VCaP (cell line): ENCODE data around the gene MMP10.
"Not testable (repeated sequence)": the region's sequence is repeated elsewhere in the genome, so short reads cannot be mapped to it uniquely, and the experiment has no call there.

Experiments used
- H3K27ac ChIP-seq: fragments of 450-650 bp; 2 replicates; pipeline ENCODE4 v1.5.1; 2017
- TF ChIP-seq, protein P1 (sequence below): fragments of 450-650 bp; conservative IDR thresholded peaks from 2 replicates; pipeline ENCODE4 v1.5.1; 2017; ENCODE audit warnings: mild to moderate bottlenecking, moderate library complexity

MMP10 gene

DNA sequence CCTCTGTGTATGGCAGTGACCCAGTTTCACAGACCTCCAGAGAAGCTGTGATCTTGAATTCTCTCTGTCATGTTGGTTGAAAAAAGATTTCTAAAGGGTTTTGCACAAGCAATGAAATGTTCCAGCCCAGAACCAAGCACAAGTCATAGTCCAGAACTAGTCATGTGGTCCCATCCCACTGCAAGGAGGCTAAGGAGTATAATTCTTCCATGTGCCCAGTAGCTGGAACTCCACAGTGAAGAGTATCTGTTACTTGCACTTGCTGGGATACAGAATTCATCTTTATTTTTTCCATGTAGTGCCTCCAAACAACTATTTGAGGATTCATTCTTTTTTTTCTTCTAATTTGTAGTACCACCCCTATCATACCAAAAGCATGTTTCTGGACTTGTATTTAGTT, 45.8 kb downstream of the MMP10 start:
- H3K27ac ChIP-seq: no peak overlapping the region
- TF ChIP-seq, protein P1, sequence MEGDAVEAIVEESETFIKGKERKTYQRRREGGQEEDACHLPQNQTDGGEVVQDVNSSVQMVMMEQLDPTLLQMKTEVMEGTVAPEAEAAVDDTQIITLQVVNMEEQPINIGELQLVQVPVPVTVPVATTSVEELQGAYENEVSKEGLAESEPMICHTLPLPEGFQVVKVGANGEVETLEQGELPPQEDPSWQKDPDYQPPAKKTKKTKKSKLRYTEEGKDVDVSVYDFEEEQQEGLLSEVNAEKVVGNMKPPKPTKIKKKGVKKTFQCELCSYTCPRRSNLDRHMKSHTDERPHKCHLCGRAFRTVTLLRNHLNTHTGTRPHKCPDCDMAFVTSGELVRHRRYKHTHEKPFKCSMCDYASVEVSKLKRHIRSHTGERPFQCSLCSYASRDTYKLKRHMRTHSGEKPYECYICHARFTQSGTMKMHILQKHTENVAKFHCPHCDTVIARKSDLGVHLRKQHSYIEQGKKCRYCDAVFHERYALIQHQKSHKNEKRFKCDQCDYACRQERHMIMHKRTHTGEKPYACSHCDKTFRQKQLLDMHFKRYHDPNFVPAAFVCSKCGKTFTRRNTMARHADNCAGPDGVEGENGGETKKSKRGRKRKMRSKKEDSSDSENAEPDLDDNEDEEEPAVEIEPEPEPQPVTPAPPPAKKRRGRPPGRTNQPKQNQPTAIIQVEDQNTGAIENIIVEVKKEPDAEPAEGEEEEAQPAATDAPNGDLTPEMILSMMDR: no peak; the same call in 1 of the 2 replicates

DNA sequence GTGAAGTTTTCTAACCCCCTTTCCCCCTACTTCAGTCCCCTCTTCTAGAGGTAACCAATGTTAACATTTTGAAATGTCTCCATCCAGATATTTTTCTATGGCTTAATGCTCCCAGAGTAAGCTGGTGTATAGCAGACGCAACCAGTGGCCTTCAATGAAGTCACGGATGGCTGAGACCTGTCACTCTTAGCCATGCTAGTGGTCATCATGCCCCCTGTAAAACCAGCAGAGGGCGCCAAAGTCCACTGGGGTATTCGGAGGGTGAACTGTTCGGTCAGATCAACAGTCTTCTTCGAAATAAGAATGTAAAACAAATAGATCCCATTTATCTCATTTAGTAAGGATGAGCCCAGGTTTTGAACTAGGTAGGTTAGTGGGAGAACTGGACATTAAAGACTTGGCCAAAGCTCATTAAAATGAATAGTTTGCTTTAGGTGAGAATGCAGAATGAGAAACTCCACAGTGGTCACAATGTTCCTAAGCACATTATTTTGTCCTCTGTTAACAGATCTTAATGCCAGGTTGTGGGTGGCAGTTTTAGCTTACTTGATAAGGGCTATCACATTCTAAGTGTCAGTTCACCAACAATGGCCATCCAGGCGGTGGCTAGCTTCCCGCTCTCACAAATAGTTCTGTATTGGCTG, 47.1 kb downstream of the MMP10 start:
- TF ChIP-seq, protein P1: peak; percentile 98
- H3K27ac ChIP-seq: no peak overlapping the region

DNA sequence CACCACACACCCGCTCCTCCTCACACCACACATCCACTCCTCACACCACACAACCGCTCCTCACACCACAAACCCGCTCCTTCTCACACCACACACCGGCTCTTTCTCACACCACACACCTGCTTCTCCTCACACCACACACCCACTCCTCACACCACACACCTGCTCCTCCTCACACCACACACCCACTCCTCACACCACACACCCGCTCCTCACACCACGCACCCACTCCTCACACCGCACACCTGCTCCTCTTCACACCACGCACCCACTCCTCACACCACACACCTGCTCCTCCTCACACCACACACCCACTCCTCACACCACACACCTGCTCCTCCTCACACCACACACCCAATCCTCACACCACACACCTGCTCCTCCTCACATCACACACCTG, 49.5 kb downstream of the MMP10 start:
- H3K27ac ChIP-seq: not testable (repeated sequence)

DNA sequence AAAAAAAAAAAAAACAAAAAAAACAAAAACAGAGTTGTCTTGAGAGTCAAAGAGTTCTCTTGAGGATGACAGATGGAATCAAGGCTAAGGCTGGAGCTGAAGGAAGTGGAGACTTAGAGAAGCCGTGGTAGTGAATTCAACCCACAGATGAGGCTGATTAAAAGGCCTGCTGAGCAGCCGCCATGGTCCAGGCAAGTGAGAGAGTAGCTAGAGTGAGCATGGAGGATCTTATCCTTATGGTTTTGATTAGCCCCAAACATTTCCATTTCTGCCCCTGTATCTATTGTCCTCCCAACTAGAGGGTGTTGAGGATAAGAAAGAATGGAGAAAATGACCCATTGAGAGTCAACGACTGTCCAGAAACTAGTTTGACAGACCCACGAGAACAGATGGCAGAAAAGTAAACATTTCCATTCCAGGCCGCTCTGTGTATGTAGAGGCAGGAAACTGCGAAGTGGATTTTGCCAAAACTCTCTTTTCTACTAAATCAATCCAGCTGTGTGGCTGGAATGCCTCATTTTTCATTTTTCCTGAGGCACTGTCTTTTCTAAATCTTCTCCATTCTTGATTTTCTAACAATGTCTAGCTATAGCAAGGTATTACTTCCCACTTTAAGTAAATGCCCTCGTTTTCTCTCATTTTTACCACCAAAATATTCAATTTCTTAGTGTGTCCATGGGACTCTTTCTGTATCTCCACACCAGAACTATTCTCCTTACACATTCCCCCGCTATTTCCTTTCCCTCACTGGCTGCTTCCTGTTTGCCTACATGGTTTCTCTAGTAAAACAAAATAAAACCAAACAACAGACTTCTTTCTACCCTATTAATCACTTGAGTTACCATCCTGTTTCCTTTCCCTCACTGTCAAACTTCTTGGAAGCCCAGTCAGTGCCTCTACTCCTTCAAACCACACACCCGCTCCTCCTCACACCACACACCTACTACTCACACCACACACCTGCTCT, 50.3 kb downstream of the MMP10 start:
- TF ChIP-seq, protein P1: no peak
- H3K27ac ChIP-seq: peak overlapping the region; percentile 26; the same call in 1 of the 2 replicates

DNA sequence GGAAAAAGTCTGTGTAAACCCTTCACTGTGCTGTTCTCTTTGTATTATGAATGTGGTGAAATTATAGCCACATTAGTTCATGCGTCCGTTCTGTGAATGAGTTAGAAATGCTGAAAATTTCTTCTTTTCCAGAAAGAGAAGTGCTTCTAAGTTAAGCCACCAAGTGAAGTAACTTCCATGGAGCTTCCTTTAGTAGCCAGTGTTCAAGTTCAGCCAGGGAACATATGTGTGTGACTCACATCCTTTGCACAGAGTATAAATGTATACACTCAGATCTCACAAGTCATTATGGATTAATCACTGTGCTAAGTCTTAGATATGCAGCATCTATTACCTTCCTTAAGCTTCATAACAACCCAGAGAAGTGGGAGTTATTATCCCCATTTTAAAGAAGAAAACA, 52.5 kb downstream of the MMP10 start:
- H3K27ac ChIP-seq: no peak overlapping the region
- TF ChIP-seq, protein P1: no peak

DNA sequence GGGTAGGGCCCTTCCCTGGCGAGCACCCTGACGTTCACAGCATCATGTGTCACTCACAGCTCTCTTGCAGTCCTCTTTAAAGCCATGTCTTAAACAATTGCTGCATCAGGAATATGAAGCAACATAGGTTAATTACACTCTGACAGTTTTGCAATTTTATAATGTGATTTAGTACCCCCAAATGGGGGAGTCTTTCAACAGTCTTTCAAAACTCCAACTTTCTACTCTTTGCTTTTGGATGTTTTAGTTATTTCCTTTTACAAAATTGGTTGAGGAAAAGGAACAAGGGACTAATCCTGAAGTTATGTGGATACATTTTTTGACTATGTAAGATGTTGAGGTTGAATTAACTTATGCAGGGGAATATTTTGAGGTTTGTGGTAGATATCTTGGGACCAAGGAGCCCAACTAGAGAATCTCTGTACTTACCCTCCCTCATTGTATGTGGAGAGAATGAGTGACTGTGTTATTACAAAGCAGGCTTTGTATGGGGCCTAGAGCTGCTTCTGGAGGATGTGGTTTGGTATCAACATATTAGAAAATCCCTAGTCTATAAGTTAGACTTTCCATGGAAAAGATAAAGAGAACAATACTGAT, 55.4 kb downstream of the MMP10 start, which contains the start of gene MMP8:
MMP8 (minus strand) TSS at position 51 of the 597 bp plus-strand sequence. CDS start 99 bp downstream, outside the sequence.
- TF ChIP-seq, protein P1: no peak
- H3K27ac ChIP-seq: no peak within 1 kb of the TSS

DNA sequence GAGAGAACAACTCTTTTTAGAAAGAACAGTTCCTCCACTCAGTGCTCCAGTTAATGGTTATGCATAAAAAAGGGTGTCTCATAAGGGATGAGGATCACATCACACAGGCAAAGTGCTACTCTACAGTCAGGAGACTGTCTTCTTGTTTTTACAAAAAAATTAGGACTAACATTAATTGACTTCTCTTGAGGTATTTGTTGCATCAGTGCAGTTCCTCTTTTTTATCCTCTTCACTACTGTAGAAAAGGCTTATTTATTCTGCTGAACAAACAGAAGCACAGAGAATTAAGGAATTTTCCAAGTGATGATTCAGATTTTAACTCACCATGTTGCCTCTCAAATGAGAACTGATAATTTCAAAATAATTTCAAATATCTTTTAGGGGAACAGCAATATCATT, 57.6 kb downstream of the MMP10 start:
- TF ChIP-seq, protein P1: no peak

More for the DNA sequence above, 57.6 kb downstream of the MMP10 start:
- H3K27ac ChIP-seq: no peak overlapping the region
